Medulla oblongata (tissue), 1 donor: Measurements from ENCODE around the gene VPS35L.
"Not testable (repeated sequence)": the region's sequence is repeated elsewhere in the genome, so short reads cannot be mapped to it uniquely, and the experiment has no call there.

Experiments
- DNase-seq: peaks from one replicate; pipeline ENCODE4 v3.0.0-alpha.2; 2015; ENCODE audit errors: extremely low spot score

Gene VPS35L

DNA sequence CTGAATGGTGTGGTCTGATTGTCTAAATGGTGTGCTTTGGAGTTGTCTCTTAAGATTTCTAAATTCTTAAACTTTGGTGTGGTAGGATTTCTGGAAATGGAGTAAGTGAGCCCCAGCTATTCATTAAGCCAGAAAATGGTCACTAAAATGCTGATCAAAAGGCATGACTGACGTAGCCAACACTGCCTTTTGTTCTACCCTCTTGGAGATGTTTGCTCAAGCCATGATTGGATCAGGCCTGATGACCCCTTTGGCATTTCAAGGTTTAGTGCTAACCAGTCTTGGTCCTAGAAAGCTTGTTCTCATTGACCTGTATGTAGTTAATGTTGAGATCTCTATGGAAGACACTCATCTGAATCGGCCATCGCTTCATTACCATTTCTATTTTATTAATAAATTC, 94.5 kb downstream of the VPS35L start:
- DNase-seq = no peak

DNA sequence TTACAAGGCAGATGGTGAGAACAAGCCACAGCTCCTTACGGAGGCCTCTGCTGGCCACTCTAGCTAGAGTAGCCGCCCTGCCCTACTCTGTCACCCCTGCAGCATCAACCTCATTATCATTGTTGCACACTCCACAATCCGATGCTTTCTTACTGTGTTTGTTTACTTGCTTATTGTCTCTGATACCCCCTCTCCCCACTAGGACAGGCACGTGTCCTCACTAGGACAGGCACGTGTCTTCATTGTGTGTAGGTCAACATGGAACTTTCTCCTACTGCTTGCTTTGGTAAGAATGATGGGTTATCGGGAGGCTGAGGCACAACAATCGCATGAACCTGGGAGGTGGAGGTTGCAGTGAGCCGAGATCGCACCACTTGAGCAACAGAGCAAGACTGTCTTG, 98.6 kb downstream of the VPS35L start:
- DNase-seq = no peak

DNA sequence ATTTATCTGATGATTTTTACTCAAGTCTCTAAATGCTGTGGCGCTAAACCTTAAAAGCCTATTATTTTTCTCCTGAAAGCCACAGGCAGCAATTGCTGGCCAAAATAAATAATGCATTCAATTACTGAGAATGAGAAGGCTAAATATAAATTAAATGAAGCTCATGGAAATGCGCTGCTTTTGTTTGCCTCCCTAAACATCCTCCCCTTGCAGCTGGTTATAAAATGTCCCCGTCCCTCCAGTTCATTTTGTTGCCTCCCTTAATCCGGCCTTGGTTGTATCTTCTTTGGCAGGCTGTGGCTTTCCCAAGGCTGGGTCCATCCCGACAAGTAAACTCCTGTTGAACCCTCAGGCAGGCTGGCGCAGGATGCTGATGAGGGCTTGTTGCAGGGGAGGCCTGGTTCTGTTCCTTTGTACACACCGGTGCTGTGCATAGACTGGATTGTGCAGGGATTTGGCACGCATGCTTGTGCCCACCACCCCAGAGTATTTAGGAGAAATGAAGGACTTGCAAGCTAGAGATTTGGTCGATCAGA, 99.8 kb downstream of the VPS35L start:
- DNase-seq = no peak

DNA sequence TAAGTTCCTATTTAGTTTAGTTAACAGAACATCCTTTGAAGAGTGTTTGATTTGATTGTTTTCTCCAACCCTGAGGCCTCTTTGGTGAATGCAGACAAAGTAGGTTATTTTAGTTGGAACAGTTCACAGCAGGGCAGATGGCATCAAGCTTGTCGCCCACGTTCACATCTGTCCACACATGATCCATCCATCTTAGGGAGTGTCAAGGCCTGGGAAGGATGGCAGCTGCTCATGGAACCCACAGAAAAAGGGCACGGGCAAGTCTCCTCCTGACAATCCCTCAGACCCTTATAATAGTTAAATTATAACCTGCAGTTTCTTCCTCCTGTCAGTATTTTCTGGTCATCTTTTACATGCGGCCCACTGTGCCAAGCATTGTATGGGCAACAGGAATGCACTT, 102.3 kb downstream of the VPS35L start:
- DNase-seq = no peak

DNA sequence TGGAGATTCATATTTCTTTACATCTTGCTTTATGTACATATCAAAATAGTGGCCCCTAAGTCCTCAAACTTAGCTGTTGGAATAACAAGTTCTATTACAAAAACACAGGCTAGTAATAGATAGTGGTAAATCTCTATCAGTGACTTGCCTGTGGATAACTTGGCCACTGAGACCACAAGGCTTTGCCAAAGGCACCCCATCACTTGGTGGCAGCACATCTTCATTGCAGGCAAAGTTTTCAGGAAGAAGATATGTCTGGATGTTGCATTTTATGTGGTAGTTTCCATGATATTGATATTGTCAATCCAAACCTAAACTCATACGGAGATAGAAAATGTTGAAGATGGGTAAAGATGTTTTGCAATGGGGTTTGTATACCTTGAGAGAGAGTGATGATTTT, 104.1 kb downstream of the VPS35L start:
- DNase-seq = peak; percentile 55

DNA sequence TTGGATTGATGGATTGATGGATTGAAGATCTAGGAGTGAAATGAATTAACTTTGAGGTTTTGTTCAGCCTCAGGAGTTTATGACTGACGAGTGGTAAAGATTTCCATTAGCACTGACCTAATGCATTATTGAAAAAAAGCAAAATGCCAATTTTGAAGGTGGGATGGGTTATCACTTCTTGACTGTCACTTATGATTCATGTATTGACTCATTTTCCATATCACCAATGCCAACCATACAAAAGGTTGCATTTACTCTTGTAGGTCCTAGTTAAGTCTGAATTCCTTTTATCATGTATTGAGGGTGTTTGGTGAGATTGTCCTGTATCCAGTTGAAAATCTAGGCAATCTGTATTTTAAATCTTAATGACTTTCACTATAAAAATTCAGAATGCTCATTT, 104.9 kb downstream of the VPS35L start:
- no peak for DNase-seq

DNA sequence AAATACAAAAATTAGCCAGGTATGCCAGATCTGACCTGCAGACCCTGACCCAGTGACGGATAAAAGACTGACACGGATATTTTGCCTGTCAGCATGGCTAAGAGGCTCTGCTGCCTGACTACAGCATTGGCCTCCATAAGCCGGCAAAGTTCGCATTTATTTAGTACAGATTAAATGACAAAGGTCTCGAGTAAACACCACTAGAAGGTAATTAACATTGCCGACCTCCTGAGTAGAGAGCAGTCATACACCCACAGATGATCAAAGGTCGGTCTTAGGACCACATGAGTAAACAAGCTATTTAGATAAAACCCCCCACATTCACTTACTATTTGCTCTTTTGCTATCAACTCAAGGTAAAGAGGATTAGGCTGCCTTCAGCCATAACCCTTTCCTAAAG, 106.8 kb downstream of the VPS35L start:
- DNase-seq = no peak

DNA sequence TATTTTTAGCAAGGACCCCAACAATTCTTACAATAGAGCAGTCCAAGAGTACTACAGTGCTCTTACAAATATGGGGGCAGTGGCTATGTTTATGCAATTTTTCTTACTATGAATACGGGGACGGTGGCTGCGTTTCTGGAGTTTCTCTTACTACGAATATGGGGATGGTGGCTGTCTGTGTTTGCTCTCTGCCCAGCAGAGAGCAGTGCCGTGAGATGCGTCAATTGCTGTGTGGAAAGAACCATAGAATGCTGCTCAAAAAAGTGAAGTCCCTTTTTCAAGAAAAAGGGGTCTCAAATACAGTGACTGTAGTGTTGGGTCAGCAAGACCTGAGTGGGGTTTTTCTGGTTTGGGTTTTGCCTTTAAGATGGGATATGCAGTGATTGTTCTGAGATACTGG, 108.7 kb downstream of the VPS35L start:
- DNase-seq = no peak

DNA sequence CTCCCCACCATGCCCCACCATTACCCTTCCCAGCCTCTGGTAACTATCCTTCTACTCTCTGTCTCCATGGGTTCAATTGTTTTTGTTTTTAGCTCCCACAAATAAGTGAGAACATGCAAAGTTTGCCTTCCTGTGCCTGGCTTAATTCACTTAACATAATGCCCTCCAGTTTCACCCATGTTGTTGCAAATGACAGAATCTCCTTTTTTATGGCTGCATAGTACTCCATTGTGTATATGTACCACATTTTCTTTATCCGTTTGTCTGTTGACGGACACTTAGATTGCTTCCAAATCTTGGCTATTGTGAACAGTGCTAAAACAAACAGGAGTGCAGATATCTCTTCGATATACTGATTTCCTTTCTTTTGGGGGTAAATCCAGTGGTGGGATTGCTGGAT, 109.8 kb downstream of the VPS35L start:
- not testable (repeated sequence) for DNase-seq

DNA sequence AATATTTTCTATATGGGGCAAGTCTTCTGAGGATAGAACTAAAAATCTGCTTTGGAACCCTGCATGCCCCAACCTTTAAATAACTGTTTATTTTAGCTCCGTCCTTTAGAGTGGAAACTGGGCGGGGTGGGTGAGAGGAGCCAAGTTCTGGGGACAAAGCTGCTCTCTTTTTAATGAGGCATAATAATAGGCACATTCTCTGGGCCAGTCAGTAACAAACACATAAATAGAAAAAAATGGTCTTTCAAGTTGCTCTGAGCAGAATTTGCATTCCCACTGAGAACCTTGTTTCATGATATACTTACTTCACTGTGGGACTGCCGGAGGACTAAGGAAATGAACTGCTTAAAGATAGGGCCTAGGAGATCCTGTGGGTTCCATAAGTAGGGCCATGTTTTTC, 111.0 kb downstream of the VPS35L start:
- peak; percentile 89 for DNase-seq

DNA sequence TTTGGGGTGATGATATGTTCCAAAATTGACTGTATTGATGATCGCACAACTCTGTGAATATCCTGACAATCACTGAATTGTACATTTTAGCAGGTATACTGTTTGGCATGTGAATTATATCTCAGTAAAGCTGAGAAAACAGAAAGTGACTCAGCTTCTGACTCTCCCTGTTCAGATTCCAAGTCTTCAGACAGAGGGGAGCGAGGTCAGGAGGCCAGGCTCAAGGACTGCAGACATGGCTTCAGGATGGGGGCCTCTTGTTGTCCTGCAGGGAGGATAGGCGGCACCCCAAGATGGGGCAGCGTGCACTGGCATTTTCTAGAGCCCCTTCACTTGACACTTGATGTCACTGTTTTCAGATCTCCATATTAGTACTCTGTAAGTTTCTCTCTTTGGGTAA, 116.9 kb downstream of the VPS35L start:
- DNase-seq = no peak

DNA sequence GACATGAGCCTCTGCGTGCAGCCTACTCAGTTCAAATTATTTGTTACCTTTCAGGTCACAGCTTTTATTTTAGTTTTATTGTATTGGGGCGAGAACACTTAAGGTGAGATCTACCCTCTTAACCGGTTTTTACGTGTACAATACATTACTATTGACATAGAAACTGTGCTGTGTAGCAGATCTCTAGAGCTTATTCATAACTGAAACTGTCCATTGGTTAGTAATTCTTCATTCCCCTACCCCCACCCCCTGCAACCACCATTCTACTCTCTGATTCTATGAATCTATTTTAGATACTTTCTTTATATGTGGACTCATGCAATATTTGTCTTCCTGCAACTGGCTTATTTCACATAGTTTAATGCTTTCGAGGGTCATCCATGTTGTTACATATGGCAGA, 119.0 kb downstream of the VPS35L start:
- no peak for DNase-seq

DNA sequence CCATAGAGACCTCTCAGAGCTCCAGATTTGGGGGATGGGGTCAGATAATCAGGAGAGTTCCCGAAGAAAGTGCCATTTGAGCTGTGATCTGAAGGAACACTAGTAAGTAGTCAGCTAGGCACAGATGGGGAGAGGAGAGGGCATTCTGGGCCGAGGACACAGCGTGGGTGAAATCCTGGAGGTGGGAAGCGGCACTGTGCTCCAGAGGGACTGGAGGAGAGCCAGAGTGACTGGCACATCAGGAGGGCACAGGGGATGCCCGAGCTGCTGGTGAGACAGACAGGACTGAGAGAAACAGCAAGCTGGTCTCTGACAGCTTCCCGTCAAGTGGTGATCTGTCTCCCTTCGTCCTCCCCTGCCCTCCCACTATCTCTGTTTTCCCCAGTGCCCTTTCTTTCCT, 121.9 kb downstream of the VPS35L start:
- no peak for DNase-seq

DNA sequence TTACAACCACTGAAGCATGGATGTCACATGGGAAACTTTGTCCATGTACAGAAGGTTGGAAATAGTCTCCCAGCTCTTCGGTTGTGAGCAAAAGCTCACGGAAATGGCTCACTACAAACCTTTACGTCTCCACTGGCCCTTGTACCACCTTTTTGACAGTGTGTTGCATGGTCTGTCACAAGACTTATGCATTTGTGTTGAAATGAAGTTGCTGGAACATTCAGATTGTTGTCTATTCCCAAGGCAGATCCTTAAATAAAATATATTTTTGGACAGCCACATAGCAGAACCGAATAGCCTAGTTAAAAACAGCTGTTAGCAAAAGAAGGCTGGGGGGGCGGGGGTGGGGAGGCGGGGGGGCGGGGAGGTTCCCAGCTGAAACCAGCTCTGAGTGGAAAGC, 123.3 kb downstream of the VPS35L start:
- DNase-seq = no peak

DNA sequence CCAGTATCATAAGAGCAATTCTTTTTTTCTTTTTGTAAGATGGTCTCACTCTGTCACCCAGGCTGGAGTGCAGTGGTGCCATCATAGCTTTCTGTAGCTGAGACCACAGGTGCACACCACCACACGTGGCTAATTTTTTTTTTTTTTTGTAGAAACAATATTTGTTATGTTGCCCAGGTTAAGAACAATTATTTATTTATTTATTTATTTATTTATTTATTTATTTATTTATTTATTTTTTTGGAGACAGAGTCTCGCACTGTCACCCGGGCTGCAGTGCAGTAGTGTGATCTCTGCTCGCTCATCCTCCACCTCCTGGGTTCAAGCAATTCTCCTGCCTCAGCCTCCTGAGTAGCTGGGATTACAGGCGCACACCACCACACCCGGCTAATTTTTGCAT, 123.8 kb downstream of the VPS35L start:
- not testable (repeated sequence) for DNase-seq

DNA sequence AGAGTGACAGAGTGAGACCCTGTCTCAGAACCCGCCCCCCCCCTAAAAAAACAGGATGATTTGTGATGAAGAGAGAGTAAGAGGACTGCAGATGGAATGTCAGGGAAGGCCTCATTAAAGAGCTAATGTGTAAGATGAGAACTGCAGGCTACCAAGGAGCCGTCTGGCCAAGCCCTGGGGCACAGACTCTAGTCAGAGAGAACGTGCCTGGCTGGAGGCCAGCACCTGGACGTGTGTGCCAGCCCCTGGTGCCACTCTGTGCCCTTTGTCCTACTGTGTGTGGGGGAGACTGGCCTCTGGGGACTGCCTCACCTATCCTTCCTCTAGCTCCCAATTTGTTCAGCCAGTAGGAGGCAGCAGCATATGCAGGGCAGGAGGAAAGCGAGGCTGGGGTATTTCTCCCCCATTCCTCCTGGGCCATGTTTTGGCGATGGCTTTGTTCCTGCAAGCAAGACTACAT, 125.4 kb downstream of the VPS35L start:
- no peak for DNase-seq

DNA sequence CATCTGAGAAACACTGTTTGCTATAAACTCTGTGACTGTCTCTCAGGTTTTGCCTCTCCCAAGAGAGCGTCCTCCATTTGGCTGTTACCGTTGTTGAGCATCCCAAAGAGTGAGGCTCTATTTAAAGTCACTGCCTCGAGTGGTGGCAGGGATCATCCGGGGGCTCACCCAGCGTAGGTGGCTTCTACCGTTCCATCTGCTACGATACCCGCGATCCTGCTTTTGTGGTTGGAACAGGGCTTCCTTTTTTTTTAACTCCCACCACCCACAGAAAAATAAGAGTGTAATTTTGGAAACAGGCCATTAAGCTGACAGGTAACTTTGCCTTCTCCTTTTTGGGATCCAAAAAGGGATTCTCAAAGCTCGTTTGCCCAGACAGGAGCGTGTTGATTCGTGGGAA, 126.1 kb downstream of the VPS35L start:
- no peak for DNase-seq

DNA sequence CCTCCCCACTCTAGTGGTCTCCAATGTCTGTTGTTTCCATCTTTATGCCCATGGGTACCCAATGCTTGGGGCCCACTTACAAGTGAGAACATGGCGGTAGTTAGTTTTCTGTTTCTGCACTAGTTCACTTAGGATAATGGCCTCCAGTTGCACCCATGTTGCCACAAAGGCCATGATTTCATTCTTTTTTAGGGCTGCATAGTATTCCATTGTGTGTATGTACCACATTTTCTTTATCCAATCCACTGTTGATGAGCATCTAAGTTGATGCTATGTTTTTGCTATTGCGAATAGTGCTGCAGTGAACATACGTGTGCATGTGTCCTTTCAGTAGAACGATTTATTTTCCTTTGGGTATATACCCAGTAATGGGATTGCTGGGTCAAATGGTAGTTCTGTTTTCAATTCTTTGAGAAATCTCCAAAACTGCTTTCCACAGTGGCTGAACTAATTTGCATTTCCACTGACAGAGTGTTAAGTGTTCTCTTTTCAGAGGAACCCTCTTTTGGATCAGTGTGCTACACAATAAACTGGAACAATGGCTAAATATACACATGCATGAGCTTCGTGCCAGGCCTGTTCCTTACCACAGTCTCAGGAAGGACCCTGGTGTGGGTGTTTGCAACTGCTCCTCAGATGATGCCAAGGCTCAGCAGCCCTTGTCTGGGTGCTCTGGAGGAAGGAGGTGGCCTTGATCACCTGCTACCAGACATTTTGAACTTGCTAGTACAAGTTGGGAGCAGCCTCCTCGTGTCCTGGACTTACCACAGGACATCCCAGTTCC, 128.1 kb downstream of the VPS35L start:
- DNase-seq = no peak

DNA sequence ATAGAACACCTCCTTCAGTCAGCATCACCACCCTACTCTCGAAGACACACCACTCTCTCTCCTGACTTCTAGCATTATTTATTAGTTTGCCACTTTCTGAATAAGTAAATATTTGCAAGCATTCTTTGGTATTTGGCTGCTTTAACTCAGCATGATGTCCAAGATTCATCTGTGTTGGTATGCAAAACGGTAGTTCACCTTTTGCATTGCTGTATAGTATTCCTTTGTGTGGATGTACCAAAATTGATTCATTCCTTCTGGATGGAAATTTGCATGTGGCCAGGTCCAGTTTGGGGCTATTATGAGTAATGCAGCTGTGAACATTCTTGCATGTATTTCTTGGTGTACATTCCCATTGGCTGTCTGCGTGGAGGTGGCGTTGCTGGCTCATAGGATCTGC, 129.7 kb downstream of the VPS35L start:
- DNase-seq = no peak

DNA sequence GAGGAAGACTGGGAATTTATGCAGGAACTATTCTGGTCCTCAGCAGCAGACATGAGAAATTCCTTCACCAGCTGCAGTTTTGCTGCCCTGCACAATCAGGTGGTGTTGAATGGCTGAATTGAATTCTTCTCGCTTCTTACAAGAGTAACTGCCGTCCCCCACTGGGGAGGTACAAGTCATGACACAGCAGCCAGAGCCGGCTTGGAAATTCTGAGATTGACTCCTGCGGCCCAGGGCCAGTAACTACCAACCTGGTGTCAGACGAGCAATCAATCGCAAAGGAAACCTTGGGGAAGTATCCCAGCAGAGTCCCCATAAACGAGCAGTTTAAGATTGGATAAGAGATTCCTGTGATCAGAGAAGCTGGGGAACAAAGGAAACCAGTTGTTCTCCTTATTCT, 131.8 kb downstream of the VPS35L start:
- DNase-seq = no peak

DNA sequence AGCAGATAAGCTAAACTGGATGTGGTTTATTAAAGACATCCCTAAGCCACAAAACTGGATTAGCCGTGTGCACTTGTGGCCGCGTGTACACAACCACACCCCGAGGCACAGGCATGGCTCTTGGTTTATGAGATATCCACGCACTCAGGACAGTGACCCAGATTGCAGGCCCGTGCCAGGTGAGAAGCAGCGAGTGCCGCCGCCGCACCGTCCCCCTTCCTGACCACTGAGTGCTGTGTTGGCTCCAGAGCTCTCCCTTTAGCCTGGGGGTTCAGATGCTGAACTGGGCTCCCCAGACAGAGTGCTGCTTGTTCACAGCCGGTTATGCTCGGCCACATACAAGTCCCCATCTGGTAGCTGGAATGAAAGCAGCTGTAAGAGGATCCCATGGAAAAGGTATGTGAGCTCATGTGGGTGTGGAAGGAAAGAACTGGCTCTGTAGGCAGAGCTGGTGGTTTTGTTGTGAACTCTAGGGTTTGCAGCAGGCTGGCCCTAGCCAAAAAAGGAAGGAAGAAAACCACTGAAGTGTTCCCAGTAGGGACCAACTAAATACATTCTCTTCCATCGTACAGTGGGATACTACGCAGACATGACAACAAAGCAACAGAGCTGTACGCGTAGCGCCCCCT, 133.0 kb downstream of the VPS35L start:
- no peak for DNase-seq

DNA sequence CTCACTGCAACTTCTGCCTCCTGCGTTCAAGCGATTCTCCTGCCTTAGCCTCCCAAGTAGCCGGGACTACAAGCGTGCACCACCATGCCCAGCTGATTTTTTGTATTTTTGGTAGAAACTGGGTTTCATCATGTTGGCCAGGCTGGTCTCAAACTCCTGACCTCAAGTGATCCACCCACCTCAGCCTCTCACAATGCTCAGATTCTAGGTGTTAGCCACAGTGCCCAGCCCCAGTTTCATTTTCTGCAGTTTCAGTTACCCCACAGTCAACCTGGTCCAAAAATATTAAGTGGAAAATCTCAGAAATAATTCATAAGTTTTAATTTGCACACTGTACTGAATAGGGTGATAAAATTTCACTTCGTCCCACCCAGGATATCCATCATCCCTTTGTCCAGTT, 133.8 kb downstream of the VPS35L start:
- no peak for DNase-seq

DNA sequence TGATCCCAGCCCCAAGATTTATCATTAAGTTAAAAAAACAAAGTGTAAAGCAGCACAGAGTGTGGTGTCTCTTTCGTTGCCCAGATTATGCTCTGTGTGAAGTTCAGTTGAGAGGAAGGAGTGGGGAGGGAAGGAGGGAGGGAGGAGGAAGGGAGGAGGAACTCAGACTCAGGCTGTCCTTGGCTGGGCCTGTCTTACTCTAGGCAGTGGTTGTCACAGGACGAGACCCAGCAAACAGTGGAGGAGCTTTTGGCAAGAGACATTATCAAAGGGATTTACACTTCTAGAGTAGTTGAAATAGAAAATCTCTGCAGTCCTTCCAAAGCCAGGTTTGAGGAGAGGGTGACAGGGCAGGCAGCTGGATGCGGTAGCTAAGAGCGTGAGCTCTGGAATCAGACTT, 134.7 kb downstream of the VPS35L start:
- DNase-seq = peak; percentile 37
